Left ventricle myocardium inferior (tissue), 1 donor: Measurements from ENCODE around the gene BTBD19. TPM values are rescaled to one million over a fixed set of nuclear protein-coding genes. Genes with fewer than 3 reads are reported as not detected.

Experiments used
- DNase-seq: peaks from one replicate; pipeline ENCODE4 v3.0.0-alpha.2; 2020
- H3K27ac ChIP-seq: fragments of 200-600 bp; replicated peaks from 2 replicates; pipeline ENCODE4 v1.8.0; 2021
- H3K27me3 ChIP-seq: fragments of 200-600 bp; 2 replicates; pipeline ENCODE4 v1.8.0; 2021; ENCODE audit warnings: low read depth
- H3K36me3 ChIP-seq: fragments of 200-600 bp; 2 replicates; pipeline ENCODE4 v1.8.0; 2021
- H3K4me1 ChIP-seq: fragments of 200-600 bp; 2 replicates; pipeline ENCODE4 v1.8.0; 2021
- H3K4me3 ChIP-seq: fragments of 200-600 bp; 2 replicates; pipeline ENCODE4 v1.8.0; 2021; ENCODE audit warnings: mild to moderate bottlenecking, moderate library complexity
- H3K9me3 ChIP-seq: fragments of 200-600 bp; replicated peaks from 2 replicates; pipeline ENCODE4 v1.8.0; 2021
- CTCF ChIP-seq: fragments of 200-600 bp; IDR thresholded peaks from 2 replicates; pipeline ENCODE4 v1.8.0; 2021; ENCODE audit warnings: antibody characterized with exemption, mild to moderate bottlenecking, borderline replicate concordance
- intact Hi-C: fragments of 100-400 bp; cut with micrococcal nuclease; formaldehyde crosslinking; loops from one replicate; pipeline ENCODE4 v1.11.0; 2022
- total RNA-seq: library from RNA; stranded (reverse); fragmentation: NEBNext Ultra II Directional; extraction: Animal tissue kit (Norgen Biotek cat#: 25700); gene quantifications from one replicate; pipeline ENCODE4 v1.2.1, GENCODE V29; 2021
- donor health status: DM: no; HTN: yes; CAD: no; lungs with severe emphysema.

BTBD19 gene
- total RNA-seq, 1 donor from 2014 or later = 3.5 TPM

- H3K4me1 ChIP-seq = peaks cover 78% of the 10 kb centered on the region
- intact Hi-C loops = no loop called here
Measured at GRCh38 chr1:44802306-44803061, 5.8 kb upstream of the BTBD19 start.

GRCh38 chr1:44803062-44803311 lies 5.3 kb upstream of the BTBD19 start:
- intact Hi-C loops = no loop called here
- Histone ChIP-seq H3K4me3 (peak overlapping the region; percentile 98), H3K4me1 (peaks cover 83% of the 10 kb centered on the region), H3K36me3 (peaks cover 43% of the 10 kb centered on the region), H3K27ac (peak overlapping the region; percentile 100), H3K9me3 (no peaks in the 10 kb centered on the region), H3K27me3 (no peaks in the 10 kb centered on the region)
- DNase-seq = peak; percentile 13
- TF ChIP-seq CTCF = no peak

More at GRCh38 chr1:44802306-44803061, 5.8 kb upstream of the BTBD19 start:
- no peaks in the 10 kb centered on the region for H3K27me3 ChIP-seq
- peak overlapping the region; percentile 98 for H3K4me3 ChIP-seq
- peak overlapping the region; percentile 100 for H3K27ac ChIP-seq
- DNase-seq = peak; percentile 19
- no peak for TF ChIP-seq CTCF
- H3K36me3 ChIP-seq = peaks cover 43% of the 10 kb centered on the region
- H3K9me3 ChIP-seq = no peaks in the 10 kb centered on the region

GRCh38 chr1:44803312-44804095 lies 4.8 kb upstream of the BTBD19 start:
- Histone ChIP-seq H3K36me3 (peaks cover 43% of the 10 kb centered on the region), H3K4me3 (peak overlapping the region; percentile 98), H3K27ac (peak overlapping the region; percentile 100), H3K27me3 (no peaks in the 10 kb centered on the region), H3K9me3 (no peaks in the 10 kb centered on the region), H3K4me1 (peaks cover 88% of the 10 kb centered on the region)
- peak; percentile 13 for DNase-seq
- intact Hi-C loops = no loop called here
- TF ChIP-seq CTCF = no peak

- peak overlapping the region; percentile 61 for H3K4me3 ChIP-seq
- intact Hi-C loops = no loop called here
- H3K36me3 ChIP-seq = peaks cover 43% of the 10 kb centered on the region
- H3K9me3 ChIP-seq = no peaks in the 10 kb centered on the region
- H3K27me3 ChIP-seq = no peaks in the 10 kb centered on the region
- no peak for TF ChIP-seq CTCF
- DNase-seq = peak; percentile 13
- H3K4me1 ChIP-seq = peaks cover 99% of the 10 kb centered on the region
- peak overlapping the region; percentile 100 for H3K27ac ChIP-seq
Measured at GRCh38 chr1:44805311-44806024, 2.9 kb upstream of the BTBD19 start.

- DNase-seq = peak; percentile 26
- TF ChIP-seq CTCF = no peak
- peaks cover 43% of the 10 kb centered on the region for H3K36me3 ChIP-seq
- peak overlapping the region; percentile 100 for H3K27ac ChIP-seq
- H3K27me3 ChIP-seq = no peaks in the 10 kb centered on the region
- H3K4me3 ChIP-seq = peak overlapping the region; percentile 61
- intact Hi-C loops = no loop called here
- peaks cover 100% of the 10 kb centered on the region for H3K4me1 ChIP-seq
- H3K9me3 ChIP-seq = no peaks in the 10 kb centered on the region
Measured at GRCh38 chr1:44806025-44806703, 2.2 kb upstream of the BTBD19 start.
